T-helper 1 cell treated with Interleukin-12 subunit alpha and Interleukin-12 subunit beta and Interleukin-4 antibody, amounts not matched to agents 30 ng/mL and 1 ng/mL, for 36 hours (primary cell): ENCODE measurements around the gene FARSB. TPM values are rescaled to one million over a fixed set of nuclear protein-coding genes. Genes with fewer than 3 reads are reported as not detected.

Source experiments
- intact Hi-C: fragments of 100-400 bp; cut with micrococcal nuclease; formaldehyde crosslinking; loops from one replicate; pipeline ENCODE4 v1.15.1; 2024
- total RNA-seq: library from RNA; stranded (reverse); gene quantifications from 2 replicates; pipeline ENCODE4 v1.2.3, GENCODE V29; 2022

The FARSB gene
- total RNA-seq, 1 donor from 2014 or later, result 23.9 TPM

DNA sequence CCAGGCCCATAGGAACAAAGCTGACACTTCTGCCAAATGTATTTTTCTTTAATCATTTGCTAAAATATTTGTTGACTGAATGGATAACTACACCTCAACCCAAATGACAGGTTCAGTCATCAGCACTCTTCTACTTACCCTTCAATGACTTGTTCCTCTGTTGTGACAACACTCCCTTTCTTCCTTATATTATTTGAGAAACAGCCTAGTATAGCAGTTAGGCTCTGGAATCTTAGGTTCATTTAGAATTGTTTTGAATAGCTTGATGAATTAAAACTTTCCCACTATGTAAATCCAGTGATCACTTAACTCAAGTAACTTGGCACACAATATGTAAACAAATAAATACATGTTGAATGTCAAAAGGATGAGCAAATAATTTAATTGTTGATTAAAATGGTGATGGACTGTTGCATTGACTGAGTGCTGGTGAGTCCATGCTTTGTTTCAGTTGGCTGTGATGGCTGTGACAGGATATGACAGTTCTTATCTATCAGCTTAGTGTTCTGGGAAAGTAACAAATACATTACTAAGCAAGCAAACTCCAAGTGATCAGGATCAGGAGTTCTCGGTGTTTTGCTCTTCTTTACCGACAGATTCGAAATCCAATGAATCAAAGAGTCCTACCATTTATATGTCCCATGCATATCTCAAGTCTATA is 12.7 kb upstream of the FARSB start:
- intact Hi-C loops, result no loop called here

DNA sequence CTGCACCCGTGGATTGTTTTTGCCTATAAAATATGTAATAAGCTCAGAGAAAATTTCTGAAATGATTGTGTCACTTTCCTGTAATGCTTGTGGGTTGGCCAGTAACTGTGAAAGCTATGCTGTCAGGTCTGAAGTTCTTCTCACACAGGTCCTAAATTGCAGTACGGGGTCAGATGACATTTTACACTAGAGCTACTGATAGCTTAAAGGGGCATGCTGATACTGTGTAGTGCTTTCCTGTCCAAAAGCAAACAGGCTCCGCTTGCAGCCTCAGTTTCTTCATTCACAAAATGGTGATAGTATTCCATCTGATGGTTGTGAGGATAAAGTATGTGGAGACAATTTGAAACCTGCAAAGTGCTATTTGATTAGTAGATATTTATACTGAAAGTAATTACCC is 7.6 kb upstream of the FARSB start:
- intact Hi-C loops, result no loop called here

DNA sequence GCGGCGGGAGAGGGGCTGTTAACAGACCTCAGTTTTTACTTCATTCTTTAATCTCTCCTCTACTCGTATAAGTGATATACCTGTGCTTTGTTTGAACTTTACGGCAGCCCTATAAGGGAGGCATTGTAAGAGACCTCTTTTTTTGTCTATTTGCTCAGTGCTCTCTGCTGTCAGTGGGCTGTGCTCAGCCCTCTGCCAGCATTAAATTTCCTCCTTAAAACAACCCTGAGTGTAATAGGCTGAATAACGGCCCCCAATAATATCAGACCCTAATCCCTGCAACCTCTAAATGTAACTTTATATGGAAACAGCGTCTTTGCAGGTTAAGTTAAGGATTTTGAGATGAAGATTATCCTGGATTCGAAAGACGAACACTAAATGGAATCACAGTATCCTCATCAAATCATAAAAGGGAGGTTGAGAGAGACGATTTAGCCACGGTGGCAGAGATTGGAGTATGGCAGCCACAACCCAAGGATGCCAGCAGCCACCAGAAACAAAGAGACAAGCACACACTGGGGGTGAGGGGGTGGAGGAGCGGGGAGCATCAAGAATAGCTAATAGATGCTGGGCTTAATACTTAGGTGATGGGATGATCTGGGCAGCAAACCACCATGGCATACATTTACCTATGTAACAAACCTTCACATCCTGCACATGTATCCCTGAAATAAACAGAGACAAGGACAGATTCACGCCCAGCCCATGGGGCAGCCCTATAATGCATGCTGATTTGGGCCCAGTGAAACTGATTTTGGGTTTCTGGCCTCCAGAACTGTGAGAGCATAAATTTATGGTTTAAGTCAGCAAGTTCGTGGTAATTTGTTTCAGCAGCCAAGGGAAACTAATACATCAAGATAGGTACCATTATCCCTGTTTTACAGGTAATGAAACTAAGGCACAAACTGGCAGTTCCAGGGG is 894 bp upstream of the FARSB start:
- intact Hi-C loops, result loop anchor here (1.0 to 10.0 kb wide), 9 partner anchors 34 to 1929 kb away; partner anchors contain the start of genes AP1S3, CUL3 and MRPL44

DNA sequence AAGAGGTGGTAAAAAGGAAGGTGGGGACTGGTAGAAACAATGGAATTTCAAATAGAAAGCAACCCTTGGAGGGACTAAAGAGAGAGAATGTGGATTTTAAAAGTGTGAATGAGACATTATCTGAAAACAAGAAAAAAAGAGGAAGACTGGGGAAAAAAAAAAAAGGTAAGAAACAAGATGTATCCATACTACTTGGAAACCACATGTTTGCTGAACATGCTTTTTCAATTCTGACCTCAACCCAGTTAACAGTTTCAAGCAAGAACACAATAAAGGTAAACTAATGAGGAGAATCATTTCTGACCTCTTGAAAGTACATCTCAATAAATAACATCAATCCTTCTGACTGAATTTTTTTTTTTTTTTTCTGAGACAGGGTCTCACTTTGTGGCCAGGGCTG is 2.6 kb downstream of the FARSB start:
- intact Hi-C loops, result loop anchor here (10.0 kb wide), 1 partner anchor 1182 kb away; the partner anchor contains the start of gene AP1S3

DNA sequence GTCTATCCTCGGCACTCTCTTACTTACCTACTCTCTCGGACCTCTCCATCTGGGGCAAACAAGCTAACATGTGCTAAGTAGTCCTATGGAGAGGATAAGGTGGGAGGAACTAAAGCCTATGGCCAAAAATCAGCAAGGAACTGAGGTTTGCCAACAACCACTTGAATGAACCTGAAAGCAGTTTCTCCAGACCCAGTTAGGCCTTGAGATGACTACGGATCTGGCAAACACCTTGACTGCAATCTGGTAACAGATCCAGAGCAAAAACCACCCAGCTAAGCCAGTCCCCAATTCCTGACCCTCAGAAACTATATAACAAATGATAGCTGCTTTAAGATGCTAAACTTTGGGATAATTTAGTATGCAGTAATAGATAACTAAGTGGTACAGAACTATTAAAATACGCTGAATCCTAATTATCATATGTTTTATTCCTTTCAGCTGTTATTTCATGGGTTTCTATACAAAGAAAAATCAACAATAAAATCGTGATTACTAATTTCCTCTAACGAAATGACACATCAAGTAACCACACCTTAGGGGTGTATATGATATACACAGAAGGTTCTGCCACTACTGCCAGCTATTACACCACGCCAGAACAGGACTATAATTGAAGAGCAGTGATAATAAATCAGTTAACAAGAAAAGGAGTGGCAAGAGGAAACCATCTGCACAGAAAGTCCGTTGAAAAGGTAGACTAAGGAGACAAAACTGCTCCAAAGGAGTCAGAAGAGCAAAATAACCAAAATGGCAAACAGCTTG is 3.2 kb downstream of the FARSB start:
- intact Hi-C loops, result loop anchor here (10.0 kb wide), 1 partner anchor 1182 kb away; the partner anchor contains the start of gene AP1S3

DNA sequence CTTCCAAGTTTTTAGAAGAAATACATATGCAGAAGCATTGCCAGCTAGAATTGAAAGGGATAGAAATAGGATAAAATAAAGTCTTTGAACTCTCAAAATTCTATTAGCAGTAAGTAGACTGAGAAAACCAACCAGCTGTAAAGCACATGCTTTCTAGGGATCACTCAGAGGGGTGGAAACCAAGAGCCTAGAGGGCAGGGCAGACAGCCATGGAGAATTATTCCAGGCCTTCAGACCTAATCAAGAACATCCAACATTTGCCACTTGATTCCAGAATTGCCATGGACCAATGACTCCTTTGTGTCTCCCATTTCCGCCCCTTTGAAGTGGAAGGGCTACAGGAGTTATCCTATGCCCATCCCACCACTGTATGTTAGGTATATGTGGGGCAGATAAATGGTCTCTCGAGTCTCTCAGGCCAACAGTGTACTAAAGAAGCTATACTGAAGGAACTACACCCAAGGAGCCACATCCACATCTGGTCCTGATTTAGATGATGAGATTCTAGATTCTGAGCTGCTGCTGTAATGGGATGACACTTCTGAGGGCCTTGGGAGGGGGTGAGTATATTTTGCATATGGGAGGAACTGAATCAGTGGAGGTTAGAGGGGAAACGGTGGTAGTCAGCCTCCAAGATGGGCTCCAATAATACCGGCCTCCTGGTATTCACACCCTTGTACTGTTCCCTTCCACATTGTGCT is 4.0 kb downstream of the FARSB start:
- intact Hi-C loops, result loop anchor here (10.0 kb wide), 1 partner anchor 1183 kb away; the partner anchor contains the start of gene AP1S3

DNA sequence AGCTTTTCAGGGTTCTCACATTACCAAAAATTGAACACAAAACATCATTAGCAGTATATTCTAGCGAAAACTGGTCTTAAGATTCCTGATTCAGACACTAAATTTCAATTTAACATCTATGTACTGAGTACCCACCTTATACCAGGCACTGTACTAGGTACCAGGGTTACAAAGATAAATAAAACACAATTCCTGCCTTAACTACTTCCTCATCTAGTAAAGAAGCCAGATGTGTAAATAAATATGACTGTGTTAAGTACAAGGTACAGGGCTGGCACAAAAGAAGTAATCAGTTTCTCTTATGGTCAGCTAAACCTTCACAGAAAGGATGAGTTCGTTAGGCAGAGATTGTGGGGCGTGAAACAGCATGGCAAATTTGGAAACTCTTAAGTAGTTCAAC is 6.1 kb downstream of the FARSB start:
- intact Hi-C loops, result loop anchor here (10.0 kb wide), 1 partner anchor 1185 kb away; the partner anchor contains the start of gene AP1S3

DNA sequence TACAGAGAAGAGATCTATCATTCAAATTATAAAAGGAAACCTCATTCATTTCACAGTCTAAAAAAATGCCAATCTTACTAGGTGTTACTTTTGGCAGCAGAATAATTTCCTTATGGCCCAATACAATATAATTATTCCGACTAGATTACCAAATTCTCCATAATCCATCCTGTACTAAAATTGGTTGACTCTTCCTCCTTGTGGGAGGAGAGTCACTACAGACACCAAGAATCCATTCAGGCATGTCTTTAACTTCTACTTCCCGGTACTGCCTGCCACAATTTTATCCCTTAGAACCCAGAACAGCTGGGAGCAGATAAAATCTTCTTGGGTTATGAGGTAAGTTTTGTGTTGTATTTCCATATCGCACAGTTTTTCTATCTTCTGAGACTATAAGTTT is 9.9 kb downstream of the FARSB start:
- intact Hi-C loops, result no loop called here

DNA sequence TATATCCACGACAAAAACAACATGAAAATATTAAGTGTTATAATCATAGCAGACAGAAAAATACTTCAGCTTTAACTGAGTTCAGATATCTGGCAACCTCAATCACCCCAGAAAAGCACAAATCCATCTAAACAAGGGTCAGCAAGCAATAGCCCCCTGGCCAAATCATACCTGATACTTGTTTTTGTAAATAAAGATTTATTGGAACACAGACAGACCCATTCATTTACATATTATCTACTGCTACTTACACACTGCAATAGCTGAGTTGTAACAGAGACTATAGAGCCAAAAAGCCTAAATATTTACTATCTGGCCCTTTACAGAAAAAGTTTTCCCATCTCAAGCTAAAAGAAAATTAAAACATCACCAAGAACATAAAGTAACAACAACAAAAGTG is 12.8 kb downstream of the FARSB start:
- intact Hi-C loops, result no loop called here

DNA sequence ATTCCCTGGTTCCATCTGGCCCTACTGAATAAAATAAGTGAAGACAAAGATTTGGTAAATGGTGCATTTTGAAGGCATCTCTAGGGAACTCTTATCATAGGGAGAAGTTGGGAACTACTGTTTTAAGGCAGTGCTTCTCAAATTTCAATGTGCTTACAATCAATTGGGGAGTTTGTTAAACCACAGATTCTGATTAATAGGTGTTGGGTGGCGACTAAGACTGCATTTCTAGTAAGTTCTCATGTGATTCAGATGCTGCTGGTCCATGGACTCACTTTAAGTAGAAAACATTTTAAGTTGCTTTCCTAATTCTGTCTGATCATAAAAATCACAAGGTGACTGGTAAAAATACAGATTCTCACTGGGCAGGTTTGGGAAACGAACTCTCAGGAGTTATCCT is 14.6 kb downstream of the FARSB start:
- intact Hi-C loops, result no loop called here

DNA sequence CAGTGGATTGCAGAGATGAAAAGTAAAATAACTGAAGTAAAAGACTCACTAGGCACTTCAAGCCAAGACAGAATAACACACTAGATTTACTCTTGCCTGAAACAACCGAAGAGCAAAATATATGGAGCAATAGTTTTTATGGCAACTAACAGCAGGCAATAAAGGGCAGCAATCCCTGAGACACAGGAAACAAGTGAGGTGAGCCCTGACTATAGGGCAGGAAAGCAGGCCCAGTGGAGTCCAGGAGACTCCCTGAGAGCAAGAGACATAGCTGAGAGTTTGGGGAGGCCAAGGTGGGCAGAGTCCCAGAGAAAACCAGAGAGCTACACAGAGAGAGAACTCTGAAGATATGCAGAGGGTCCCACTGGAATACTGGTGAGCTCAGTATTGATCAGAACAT is 18.8 kb downstream of the FARSB start:
- intact Hi-C loops, result no loop called here

DNA sequence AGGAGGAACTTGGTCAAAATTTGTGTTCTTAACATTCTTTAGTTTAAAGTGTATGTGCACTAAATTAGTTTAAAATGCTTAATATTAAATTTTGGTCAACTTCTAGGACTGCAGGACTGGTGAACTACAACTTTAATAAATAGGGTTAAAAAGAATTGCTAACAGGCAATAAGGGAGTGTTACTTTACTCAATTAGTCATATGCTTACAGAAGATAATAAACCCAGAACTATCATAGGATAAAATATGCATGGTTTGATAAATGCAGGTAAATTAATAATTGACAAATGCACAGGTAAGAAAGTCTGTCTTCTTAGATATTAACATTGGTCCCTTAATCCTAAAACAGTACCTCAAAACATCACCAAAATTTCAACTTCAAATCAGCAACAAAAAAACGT is 20.6 kb downstream of the FARSB start:
- intact Hi-C loops, result no loop called here

DNA sequence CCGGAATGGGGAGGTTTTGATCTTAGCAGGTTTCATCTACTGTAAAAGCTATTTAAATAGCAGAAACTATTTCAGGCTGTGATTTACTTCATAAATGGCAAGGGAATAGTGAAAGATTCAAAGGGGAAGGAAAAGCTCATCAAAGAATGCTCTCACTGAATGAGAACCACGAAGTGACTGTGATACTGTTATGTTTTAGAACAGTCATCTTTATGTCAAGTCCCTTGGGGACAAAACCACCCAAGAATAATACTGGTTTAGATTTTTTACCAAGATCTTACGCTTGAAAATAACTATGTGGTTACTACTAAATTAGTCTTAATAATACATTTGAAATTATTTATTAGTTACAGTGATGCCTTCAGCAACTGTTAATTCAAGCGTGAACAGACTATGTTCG is 28.1 kb downstream of the FARSB start:
- intact Hi-C loops, result no loop called here

DNA sequence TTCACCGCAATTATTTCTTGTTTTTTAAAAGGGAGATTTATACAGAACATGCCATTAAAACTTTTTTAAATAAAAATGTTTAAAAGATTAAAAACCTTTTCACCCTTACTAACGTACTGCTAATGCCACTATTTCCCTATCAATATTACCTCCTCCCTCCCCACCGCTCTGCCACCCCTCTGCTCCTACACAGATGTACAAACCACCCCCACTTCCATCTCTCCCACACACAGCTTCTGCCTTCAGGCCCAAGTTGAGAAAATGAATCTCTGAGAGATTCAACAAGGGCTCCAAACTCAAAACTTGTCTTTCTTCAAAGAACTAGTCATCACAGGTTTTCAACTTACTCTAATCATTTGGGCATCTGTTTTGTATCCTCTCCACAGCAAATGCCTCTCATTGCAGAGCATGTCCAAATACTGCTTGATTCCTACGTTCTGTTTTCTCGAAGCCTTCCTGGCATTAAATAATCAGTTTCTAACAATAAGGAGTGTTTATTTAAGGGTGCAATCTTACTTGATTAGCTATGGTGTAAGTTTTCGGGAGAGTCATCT is 32.1 kb downstream of the FARSB start:
- intact Hi-C loops, result no loop called here

DNA sequence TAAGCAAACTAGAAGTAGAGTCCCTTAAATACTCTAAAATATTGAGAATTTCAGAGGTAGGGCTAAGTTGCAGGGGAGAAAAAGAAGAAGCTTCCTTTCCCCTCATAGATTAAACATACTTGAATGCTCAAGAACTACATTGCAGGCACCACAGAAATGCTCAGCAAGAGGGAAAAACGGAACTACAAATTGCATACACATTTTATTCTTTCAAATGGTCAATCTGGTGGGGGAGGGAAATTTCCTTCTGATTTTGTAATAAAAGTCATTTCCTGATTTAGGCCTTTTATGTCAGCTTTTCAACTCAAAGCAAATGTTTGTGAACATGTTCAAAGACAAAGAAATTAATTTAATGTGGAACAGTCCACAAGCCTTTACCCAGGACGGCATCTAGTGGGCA is 33.0 kb downstream of the FARSB start:
- intact Hi-C loops, result no loop called here

DNA sequence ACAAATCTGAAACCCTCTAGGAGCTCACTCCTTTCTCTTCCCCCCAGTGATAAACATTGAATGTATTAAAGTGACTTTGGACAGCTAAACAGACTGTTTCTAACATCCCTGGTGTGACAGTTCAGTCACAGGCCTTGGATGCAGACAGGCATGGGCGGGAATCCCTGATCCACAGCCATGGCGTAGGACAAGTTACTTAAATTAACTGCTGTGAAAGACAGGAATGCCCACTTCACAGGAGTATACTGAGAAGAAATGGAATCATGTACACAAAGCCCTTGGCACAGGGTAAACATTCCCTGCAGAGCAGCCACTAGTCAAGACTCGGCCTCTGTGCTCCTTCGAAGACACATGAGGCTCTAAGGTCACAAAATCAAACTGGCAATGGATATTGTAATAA is 34.0 kb downstream of the FARSB start:
- intact Hi-C loops, result no loop called here

DNA sequence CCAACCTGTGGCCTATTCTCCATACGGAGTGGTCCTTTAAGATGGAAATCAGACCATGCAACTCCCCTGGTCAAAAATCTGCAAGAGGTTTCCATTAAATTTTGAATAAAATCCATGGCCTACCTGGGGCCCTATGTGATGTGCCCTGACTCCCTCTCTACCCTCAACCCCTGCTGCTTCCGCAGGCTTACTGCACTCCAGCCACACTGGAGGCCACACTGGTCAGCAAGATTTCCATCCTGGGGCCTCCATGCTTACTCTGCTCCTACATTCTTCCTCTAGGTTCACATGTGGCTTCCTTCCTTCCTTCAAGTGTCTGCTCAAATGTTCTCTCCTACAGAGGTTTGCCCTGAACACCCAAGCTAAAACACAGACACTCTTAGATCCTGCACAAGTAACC is 40.6 kb downstream of the FARSB start:
- intact Hi-C loops, result no loop called here

DNA sequence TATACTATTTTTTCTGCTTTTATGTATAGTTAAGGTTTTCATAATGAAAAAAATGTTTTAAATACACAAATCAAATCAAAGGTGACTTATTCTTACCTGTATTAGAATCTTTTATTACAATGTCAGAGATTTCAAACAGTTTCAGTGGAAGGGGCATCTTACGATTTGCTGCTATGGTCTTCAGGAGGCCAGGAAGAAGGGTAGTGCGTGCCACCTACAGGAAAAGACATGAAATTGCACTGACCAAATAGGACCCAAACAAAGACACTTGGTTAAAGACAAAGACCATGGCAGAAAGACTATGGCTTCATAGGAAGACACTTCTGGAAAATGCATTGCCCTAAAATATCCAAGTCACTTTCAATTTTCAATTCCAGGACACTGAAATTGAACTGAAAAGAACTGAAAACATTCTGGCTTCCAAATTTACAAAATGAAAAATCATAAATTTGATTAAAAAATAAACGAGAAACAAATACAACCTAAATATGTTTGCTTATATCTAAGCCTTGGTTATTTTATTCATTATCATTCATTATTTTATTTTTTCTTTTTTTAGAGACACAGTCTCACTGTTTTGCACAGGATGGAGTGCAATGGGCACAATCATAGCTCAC is 42.1 kb downstream of the FARSB start:
- intact Hi-C loops, result loop anchor here (1.0 kb wide), 2 partner anchors 296 to 557 kb away; no protein-coding TSS in a partner anchor

DNA sequence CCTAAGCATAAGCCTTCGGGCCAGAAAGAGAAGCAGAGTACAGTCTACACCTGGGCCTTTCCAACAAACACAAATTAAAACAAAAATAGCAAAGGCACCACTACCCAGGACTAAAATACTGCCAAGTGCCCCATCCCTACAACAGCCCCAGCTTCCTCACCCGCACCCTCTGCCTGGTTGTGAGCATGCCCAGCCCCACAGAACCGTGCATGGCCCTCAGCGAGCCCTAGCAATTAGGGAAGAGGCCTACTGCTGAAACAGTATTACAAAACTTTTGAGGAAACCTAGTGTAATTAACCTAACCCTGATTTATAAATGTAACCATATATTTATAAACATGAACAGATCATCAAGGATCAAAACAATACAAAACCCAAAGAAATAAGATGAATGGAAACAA is 44.2 kb downstream of the FARSB start:
- intact Hi-C loops, result no loop called here

DNA sequence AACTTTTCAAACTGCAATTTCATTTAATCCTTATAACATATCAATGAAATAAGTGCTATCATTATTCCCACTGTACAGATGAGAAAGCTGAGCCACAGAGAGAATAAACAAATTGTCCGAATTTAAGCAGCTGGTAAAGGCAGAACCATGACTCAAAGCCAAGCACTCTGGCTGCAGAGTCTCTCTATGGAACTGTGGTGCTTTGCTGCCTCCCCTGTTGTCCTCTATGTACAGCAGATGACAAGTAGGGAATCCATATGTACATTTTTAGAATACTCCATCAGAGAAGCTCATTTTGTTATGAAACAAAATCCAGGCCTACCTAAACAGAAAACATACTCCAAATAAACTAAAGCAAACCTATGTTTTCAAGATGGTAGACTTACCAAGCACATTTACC is 45.1 kb downstream of the FARSB start:
- intact Hi-C loops, result no loop called here
